Immature natural killer cell (primary cell): ENCODE measurements around the gene RPS6KB2. TPM values are rescaled to one million over a fixed set of nuclear protein-coding genes. Genes with fewer than 3 reads are reported as not detected.

Experiments used
- DNase-seq, 3 donors: peaks; one replicate each; pipeline ENCODE4 v3.0.0; 2022; ENCODE audit warnings: mixed read lengths in 1 of 3
- H3K27ac Mint-ChIP-seq, 6 donors: one replicate each; pipeline ENCODE4 v1.8.0; 2020; ENCODE audit warnings: mixed read lengths in 6 of 6, mild to moderate bottlenecking in 5 of 6, inconsistent platforms in 4 of 6, moderate library complexity in 3 of 6
- H3K27me3 Mint-ChIP-seq, 3 donors: one replicate each; pipeline ENCODE4 v1.8.0; 2020 to 2021; ENCODE audit warnings: low read depth in 3 of 3, mild to moderate bottlenecking in 3 of 3, mixed read lengths in 3 of 3, moderate library complexity in 3 of 3, inconsistent platforms in 1 of 3
- H3K36me3 Mint-ChIP-seq, 3 donors: one replicate each; pipeline ENCODE4 v1.8.0; 2020; ENCODE audit warnings: mixed read lengths in 3 of 3, inconsistent platforms in 2 of 3, mild to moderate bottlenecking in 2 of 3
- H3K4me1 Mint-ChIP-seq, 2 donors: one replicate each; pipeline ENCODE4 v1.8.0; 2020; ENCODE audit warnings: inconsistent platforms in 2 of 2, mild to moderate bottlenecking in 2 of 2, mixed read lengths in 2 of 2, moderate library complexity in 1 of 2
- H3K4me3 Mint-ChIP-seq, 5 donors: one replicate each; pipeline ENCODE4 v1.8.0; 2020; ENCODE audit warnings: mild to moderate bottlenecking in 5 of 5, mixed read lengths in 5 of 5, inconsistent platforms in 3 of 5, moderate library complexity in 3 of 5
- H3K9me3 Mint-ChIP-seq, 6 donors: one replicate each; pipeline ENCODE4 v1.8.0; 2020; ENCODE audit warnings: mild to moderate bottlenecking in 6 of 6, mixed read lengths in 6 of 6, inconsistent platforms in 4 of 6, moderate library complexity in 3 of 6
- polyA plus RNA-seq, 3 donors: library from polyadenylated mRNA; unstranded; fragments of 300-500 nt; fragmentation: Illumina TruSeq; gene quantifications; one replicate each; pipeline ENCODE4 v1.2.3, GENCODE V29; 2021

The RPS6KB2 gene
- polyA plus RNA-seq, 3 donors from 2014 or later, result 71.5 to 96.5 (median 74.9) TPM

DNA sequence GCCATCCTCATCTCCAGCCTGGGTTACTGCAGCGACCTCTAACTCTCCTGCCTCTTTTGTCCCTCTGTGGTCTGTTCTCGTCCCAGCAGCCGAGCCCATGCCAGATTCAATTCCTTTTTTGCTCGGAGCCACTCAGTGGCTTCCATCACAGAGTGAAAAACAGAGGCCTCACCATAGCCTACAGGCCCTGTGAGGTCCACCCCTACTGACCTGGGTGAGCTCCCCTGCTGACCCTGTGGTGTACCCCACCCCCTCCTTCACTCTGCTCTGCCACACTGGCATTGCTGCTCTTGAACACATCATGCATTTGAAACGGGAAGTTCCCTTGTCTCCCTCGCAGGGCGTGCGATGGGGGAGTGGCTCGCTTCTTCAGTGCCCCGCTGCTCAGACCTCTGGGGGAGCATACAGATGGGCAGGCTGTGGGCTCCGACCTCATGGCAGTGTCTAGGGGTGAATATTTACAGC lies 56.6 kb downstream of the RPS6KB2 start:
- H3K27me3 Mint-ChIP-seq, result peaks cover 5 to 9% (median 6%) of the 10 kb centered on the region in 3 donors
- peak overlapping the region; percentile 96 to 100 (median 99) for H3K4me3 Mint-ChIP-seq
- H3K4me1 Mint-ChIP-seq, result peaks cover 57 to 60% of the 10 kb centered on the region in 2 donors
- peak overlapping the region; percentile 96 to 100 (median 100) for H3K27ac Mint-ChIP-seq
- DNase-seq, result peak; percentile 20 to 41 (median 20)
- H3K36me3 Mint-ChIP-seq, result peaks cover 0 to 14% (median 9%) of the 10 kb centered on the region in 3 donors
- H3K9me3 Mint-ChIP-seq, result no peaks in the 10 kb centered on the region

Other genes with a start within 250 kb of the RPS6KB2 start
- gene GRK2, start 162.0 kb upstream of the RPS6KB2 start, polyA plus RNA-seq, result 10 to 100 TPM; 15.2 to 25.9 (median 22.9) TPM
- 10 to 100 TPM; 12.4 to 26.7 (median 14.2) TPM for gene ANKRD13D, start 139.2 kb upstream of the RPS6KB2 start, polyA plus RNA-seq
- gene SSH3, start 125.0 kb upstream of the RPS6KB2 start, polyA plus RNA-seq, result 1 to 10 TPM; 1.1 to 4.8 (median 2.3) TPM
- gene POLD4, start 74.9 kb upstream of the RPS6KB2 start, polyA plus RNA-seq, result 100 to 1,000 TPM in 2 of 3 donors, 10 to 100 TPM in 1; 86.1 to 131 (median 118) TPM
- gene CLCF1, start 54.9 kb upstream of the RPS6KB2 start, polyA plus RNA-seq, result 1 to 10 TPM in 1 of 3 donors, under 1 TPM in 1, not detected in 1; 0.34 to 2.2 TPM
- 10 to 100 TPM; 10.2 to 12.8 (median 11.6) TPM for gene RAD9A, start 36.5 kb upstream of the RPS6KB2 start, polyA plus RNA-seq
- 1,000 to 10,000 TPM in 1 of 3 donors, 100 to 1,000 TPM in 2; 830 to 1,276 (median 950) TPM for gene PPP1CA, start 26.6 kb upstream of the RPS6KB2 start, polyA plus RNA-seq
- gene TBC1D10C, start 24.4 kb upstream of the RPS6KB2 start, polyA plus RNA-seq, result 100 to 1,000 TPM; 396 to 531 (median 451) TPM
- 1 to 10 TPM; 1.9 to 3.4 (median 2.7) TPM for gene CARNS1, start 12.8 kb upstream of the RPS6KB2 start, polyA plus RNA-seq
- gene PTPRCAP, start 9.2 kb downstream of the RPS6KB2 start, polyA plus RNA-seq, result 1,000 to 10,000 TPM; 1,315 to 1,354 (median 1,351) TPM
- 10 to 100 TPM in 1 of 3 donors, 1 to 10 TPM in 2; 7.1 to 10.3 (median 9.2) TPM for gene CORO1B, start 15.0 kb downstream of the RPS6KB2 start, polyA plus RNA-seq
- 1 to 10 TPM in 1 of 3 donors, under 1 TPM in 1, not detected in 1; 0.23 to 2.5 TPM for gene GPR152, start 24.2 kb downstream of the RPS6KB2 start, polyA plus RNA-seq
- 1 to 10 TPM in 1 of 3 donors, not detected in 2; 1.6 TPM for gene CABP4, start 26.9 kb downstream of the RPS6KB2 start, polyA plus RNA-seq
- 100 to 1,000 TPM; 154 to 255 (median 189) TPM for gene TMEM134, start 40.8 kb downstream of the RPS6KB2 start, polyA plus RNA-seq
- gene AIP, start 54.5 kb downstream of the RPS6KB2 start, polyA plus RNA-seq, result 100 to 1,000 TPM; 130 to 163 (median 157) TPM
- gene PITPNM1, start 76.9 kb downstream of the RPS6KB2 start, polyA plus RNA-seq, result 10 to 100 TPM in 2 of 3 donors, 1 to 10 TPM in 1; 3.6 to 29.2 (median 10.2) TPM
- gene CDK2AP2, start 79.7 kb downstream of the RPS6KB2 start, polyA plus RNA-seq, result 100 to 1,000 TPM; 190 to 301 (median 226) TPM
- gene CABP2, start 95.0 kb downstream of the RPS6KB2 start, polyA plus RNA-seq, result not detected
- gene GSTP1, start 155.3 kb downstream of the RPS6KB2 start, polyA plus RNA-seq, result 1,000 to 10,000 TPM in 1 of 3 donors, 100 to 1,000 TPM in 2; 898 to 1,247 (median 930) TPM
- gene NDUFV1, start 178.4 kb downstream of the RPS6KB2 start, polyA plus RNA-seq, result 100 to 1,000 TPM; 173 to 261 (median 195) TPM
- gene NUDT8, start 201.4 kb downstream of the RPS6KB2 start, polyA plus RNA-seq, result 10 to 100 TPM; 10.1 to 13.4 (median 12.3) TPM
- gene TBX10, start 211.3 kb downstream of the RPS6KB2 start, polyA plus RNA-seq, result not detected
- gene ACY3, start 222.2 kb downstream of the RPS6KB2 start, polyA plus RNA-seq, result under 1 TPM in 2 of 3 donors, not detected in 1; 0.41 to 0.98 TPM
- gene ALDH3B2, start 246.1 kb downstream of the RPS6KB2 start, polyA plus RNA-seq, result not detected